Endodermal cell (in vitro differentiated cells): Measurements from ENCODE around the gene AGBL3. TPM values are rescaled to one million over a fixed set of nuclear protein-coding genes. Genes with fewer than 3 reads are reported as not detected.

Experiments
- DNase-seq: peaks from one replicate; pipeline ENCODE4 v3.0.0-alpha.2; 2017
- H3K27ac ChIP-seq: 2 replicates; pipeline ENCODE4 v1.5.1; 2013; ENCODE audit warnings: mild to moderate bottlenecking, low read depth, low read length, moderate library complexity
- H3K27me3 ChIP-seq: 2 replicates; pipeline ENCODE4 v1.6.1; 2013; ENCODE audit warnings: mild to moderate bottlenecking, low read length, moderate library complexity; ENCODE audit not compliant: insufficient read depth, control insufficient read depth, poor library complexity, severe bottlenecking
- H3K36me3 ChIP-seq: 2 replicates; pipeline ENCODE4 v1.7.0; 2013; ENCODE audit warnings: mild to moderate bottlenecking, low read length, moderate library complexity; ENCODE audit not compliant: control insufficient read depth, insufficient read depth
- H3K4me1 ChIP-seq: one replicate; pipeline ENCODE4 v1.7.0; 2013; ENCODE audit warnings: low read length; ENCODE audit not compliant: control insufficient read depth, insufficient read depth
- H3K4me3 ChIP-seq: 2 replicates; pipeline ENCODE4 v1.5.1; 2013; ENCODE audit warnings: mild to moderate bottlenecking, low read length, moderate library complexity
- H3K9ac ChIP-seq: 2 replicates; pipeline ENCODE4 v1.6.1; 2013; ENCODE audit warnings: mild to moderate bottlenecking, low read length, moderate library complexity; ENCODE audit not compliant: poor library complexity, severe bottlenecking; ENCODE audit errors: extremely low read depth
- H3K9me3 ChIP-seq: 2 replicates; pipeline ENCODE4 v1.6.1; 2013; ENCODE audit warnings: mild to moderate bottlenecking, low read length, moderate library complexity; ENCODE audit not compliant: control insufficient read depth
- H3K27ac Mint-ChIP-seq: 2 replicates; pipeline ENCODE4 v1.8.0; 2020; ENCODE audit warnings: mixed read lengths
- H3K27me3 Mint-ChIP-seq: 2 replicates; pipeline ENCODE4 v1.8.0; 2021; ENCODE audit warnings: mild to moderate bottlenecking, mixed read lengths; ENCODE audit not compliant: insufficient read depth
- H3K36me3 Mint-ChIP-seq: 2 replicates; pipeline ENCODE4 v1.8.0; 2020; ENCODE audit warnings: low read depth, mixed read lengths
- H3K4me1 Mint-ChIP-seq: 2 replicates; pipeline ENCODE4 v1.8.0; 2020; ENCODE audit warnings: mixed read lengths
- H3K4me3 Mint-ChIP-seq: 2 replicates; pipeline ENCODE4 v1.8.0; 2020; ENCODE audit warnings: mild to moderate bottlenecking, moderate library complexity, mixed read lengths
- H3K9me3 Mint-ChIP-seq: 2 replicates; pipeline ENCODE4 v1.8.0; 2020; ENCODE audit warnings: mild to moderate bottlenecking, mixed read lengths
- WGBS, 2 experiments: methylation state at CpG; one replicate each; pipeline versions ENCODE4 v1.1.5 to v1.1.7; 2013; ENCODE audit warnings: missing lambda C conversion rate in 2 of 2, mixed read lengths in 1 of 2; ENCODE audit not compliant: insufficient coverage in 1 of 2, insufficient read length in 1 of 2; 5-methylcytosine and 5-hydroxymethylcytosine counted together
- total RNA-seq, 2 donors: library from RNA; stranded (reverse); fragmentation: NEBNext Ultra II Directional in 1 of 2; extraction: Animal tissue kit (Norgen Biotek cat#: 25700) in 1 of 2; gene quantifications; 2 replicates in 1 of 2; 3 replicates in 1 of 2; pipeline ENCODE4 v1.2.1, GENCODE V29; 2021
- TF ChIP-seq, protein P1 (sequence below): fragments of 200-600 bp; sonication (generic); conservative IDR thresholded peaks from 2 replicates; pipeline ENCODE4 v1.5.0; 2021; ENCODE audit warnings: antibody characterized with exemption, mild to moderate bottlenecking

The AGBL3 gene
- total RNA-seq, 2 donors from 2014 or later, result 2.6 to 5.0 TPM

DNA sequence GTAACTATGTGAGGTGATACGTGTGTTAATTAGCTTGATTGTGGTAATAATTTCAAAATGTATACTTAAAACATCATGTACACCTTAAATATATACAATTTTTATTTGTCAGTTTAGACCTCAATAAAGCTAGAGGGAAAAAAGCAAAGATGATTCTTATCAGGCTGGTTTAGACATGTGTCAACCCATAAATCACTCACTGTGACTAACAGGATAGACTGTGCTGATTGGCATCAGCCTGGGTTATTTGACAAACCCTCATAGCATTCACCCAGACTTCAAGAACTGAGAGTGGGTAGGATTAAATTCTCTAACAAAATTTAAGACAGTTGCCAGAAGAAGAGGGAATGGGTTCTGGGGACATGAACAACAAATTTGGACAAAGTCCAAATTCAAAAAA is 87.8 kb downstream of the AGBL3 start:
- no peak for DNase-seq
- Mint-ChIP-seq H3K4me3 (no peak overlapping the region), H3K4me1 (peaks cover 2% of the 10 kb centered on the region), H3K36me3 (no peaks in the 10 kb centered on the region), H3K27me3 (peaks cover 2% of the 10 kb centered on the region), H3K27ac (no peak overlapping the region), H3K9me3 (peaks cover 19% of the 10 kb centered on the region)
- no peaks in the 10 kb centered on the region for H3K9me3 ChIP-seq
- no peaks in the 10 kb centered on the region for H3K36me3 ChIP-seq
- TF ChIP-seq, protein P1, sequence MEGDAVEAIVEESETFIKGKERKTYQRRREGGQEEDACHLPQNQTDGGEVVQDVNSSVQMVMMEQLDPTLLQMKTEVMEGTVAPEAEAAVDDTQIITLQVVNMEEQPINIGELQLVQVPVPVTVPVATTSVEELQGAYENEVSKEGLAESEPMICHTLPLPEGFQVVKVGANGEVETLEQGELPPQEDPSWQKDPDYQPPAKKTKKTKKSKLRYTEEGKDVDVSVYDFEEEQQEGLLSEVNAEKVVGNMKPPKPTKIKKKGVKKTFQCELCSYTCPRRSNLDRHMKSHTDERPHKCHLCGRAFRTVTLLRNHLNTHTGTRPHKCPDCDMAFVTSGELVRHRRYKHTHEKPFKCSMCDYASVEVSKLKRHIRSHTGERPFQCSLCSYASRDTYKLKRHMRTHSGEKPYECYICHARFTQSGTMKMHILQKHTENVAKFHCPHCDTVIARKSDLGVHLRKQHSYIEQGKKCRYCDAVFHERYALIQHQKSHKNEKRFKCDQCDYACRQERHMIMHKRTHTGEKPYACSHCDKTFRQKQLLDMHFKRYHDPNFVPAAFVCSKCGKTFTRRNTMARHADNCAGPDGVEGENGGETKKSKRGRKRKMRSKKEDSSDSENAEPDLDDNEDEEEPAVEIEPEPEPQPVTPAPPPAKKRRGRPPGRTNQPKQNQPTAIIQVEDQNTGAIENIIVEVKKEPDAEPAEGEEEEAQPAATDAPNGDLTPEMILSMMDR, result no peak
- H3K9ac ChIP-seq, result no peak overlapping the region
- no peaks in the 10 kb centered on the region for H3K4me1 ChIP-seq
- H3K27ac ChIP-seq, result no peak overlapping the region
- no peak overlapping the region for H3K4me3 ChIP-seq
- WGBS, 2 experiments, result no CpG with 5 or more reads among the region's 1 CpG
- H3K27me3 ChIP-seq, result no peaks in the 10 kb centered on the region

DNA sequence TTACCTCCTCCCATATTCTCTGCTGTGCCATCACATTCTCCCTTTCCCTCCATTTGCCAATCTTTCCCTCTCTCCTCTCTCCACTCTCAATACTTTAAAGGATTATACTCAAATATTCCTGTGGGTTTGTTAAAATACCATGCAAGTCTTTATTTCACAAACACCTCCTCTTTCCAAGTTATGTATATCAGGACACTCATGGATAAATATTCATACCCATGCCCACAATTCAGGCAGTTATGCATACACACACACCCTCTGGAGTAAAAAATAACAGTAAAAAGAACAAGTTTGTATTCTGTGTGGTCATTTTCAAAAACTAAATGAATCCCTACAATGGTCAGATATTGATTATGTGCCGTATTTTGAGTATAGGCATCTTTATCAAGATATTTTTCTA is 88.2 kb downstream of the AGBL3 start:
- Histone ChIP-seq H3K36me3 (no peaks in the 10 kb centered on the region), H3K9ac (no peak overlapping the region), H3K4me1 (no peaks in the 10 kb centered on the region), H3K4me3 (no peak overlapping the region), H3K9me3 (no peaks in the 10 kb centered on the region), H3K27me3 (no peaks in the 10 kb centered on the region), H3K27ac (no peak overlapping the region)
- TF ChIP-seq, protein P1, result no peak
- H3K4me3 Mint-ChIP-seq, result no peak overlapping the region
- H3K27me3 Mint-ChIP-seq, result peaks cover under 1% of the 10 kb centered on the region
- H3K36me3 Mint-ChIP-seq, result no peaks in the 10 kb centered on the region
- H3K9me3 Mint-ChIP-seq, result peaks cover 19% of the 10 kb centered on the region
- no CpG with 5 or more reads among the region's 1 CpG for WGBS, 2 experiments
- no peak for DNase-seq
- H3K4me1 Mint-ChIP-seq, result peaks cover 2% of the 10 kb centered on the region
- no peak overlapping the region for H3K27ac Mint-ChIP-seq

DNA sequence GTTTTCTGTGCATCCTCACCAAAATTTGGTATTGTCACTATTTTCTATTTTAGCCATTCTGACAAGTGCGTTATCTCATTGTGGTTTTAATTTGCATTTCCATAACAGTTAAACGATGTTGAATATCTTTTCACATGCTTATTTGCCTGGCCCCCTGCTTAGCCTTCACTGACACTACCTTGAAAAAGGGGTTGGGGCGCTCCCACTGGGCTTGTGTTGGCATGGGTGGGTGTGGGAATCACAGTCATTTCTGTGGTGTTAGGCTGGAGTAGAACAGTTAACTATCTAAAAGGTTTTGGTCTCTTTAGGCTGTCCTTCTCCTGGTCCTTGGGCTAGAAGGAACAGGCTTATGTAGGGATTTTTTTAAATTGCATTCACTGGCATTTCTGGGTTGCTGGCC is 89.4 kb downstream of the AGBL3 start:
- Mint-ChIP-seq H3K4me1 (peaks cover 2% of the 10 kb centered on the region), H3K27me3 (no peaks in the 10 kb centered on the region), H3K4me3 (no peak overlapping the region), H3K27ac (no peak overlapping the region), H3K36me3 (no peaks in the 10 kb centered on the region), H3K9me3 (peaks cover 17% of the 10 kb centered on the region)
- TF ChIP-seq, protein P1, result no peak
- no peak overlapping the region for H3K4me3 ChIP-seq
- H3K9me3 ChIP-seq, result no peaks in the 10 kb centered on the region
- no peak overlapping the region for H3K9ac ChIP-seq
- DNase-seq, result peak; percentile 46
- no peaks in the 10 kb centered on the region for H3K27me3 ChIP-seq
- no peak overlapping the region for H3K27ac ChIP-seq
- H3K4me1 ChIP-seq, result no peaks in the 10 kb centered on the region
- no peaks in the 10 kb centered on the region for H3K36me3 ChIP-seq
- 45% methylated on average over 2 to 3 of the region's 3 CpGs for WGBS, 2 experiments
